SK-N-SH treated with all-trans-retinoic acid at 6 μM for 48 hours (cell line): ENCODE measurements around the gene PHF21B.
"Not testable (repeated sequence)": the region's sequence is repeated elsewhere in the genome, so short reads cannot be mapped to it uniquely, and the experiment has no call there.

Source experiments
- ARNTL ChIP-seq: fragments of 450-650 bp; formaldehyde crosslinking; IDR thresholded peaks from 2 replicates; pipeline ENCODE4 v1.5.0; 2020; ENCODE audit warnings: low read depth, mild to moderate bottlenecking, moderate library complexity, borderline replicate concordance
- OSR1 ChIP-seq: fragments of 250-450 bp; sonication (Bioruptor Pico); IDR thresholded peaks from 2 replicates; pipeline ENCODE4 v1.8.0; 2022; ENCODE audit warnings: moderate library complexity, mild to moderate bottlenecking, inconsistent platforms
- PATZ1 ChIP-seq: fragments of 250-450 bp; sonication (Bioruptor Pico); IDR thresholded peaks from 2 replicates; pipeline ENCODE4 v1.8.0; 2020; ENCODE audit warnings: mild to moderate bottlenecking, moderate library complexity, borderline replicate concordance
- POU6F1 ChIP-seq: fragments of 250-450 bp; sonication (Bioruptor Pico); IDR thresholded peaks from 2 replicates; pipeline ENCODE4 v1.8.0; 2021; ENCODE audit warnings: low read depth, mild to moderate bottlenecking, moderate library complexity, borderline replicate concordance
- RARB ChIP-seq: fragments of 250-450 bp; sonication (Bioruptor Pico); IDR thresholded peaks from 2 replicates; pipeline ENCODE4 v1.8.0; 2021; ENCODE audit warnings: mild to moderate bottlenecking, moderate library complexity
- TSHZ2 ChIP-seq: fragments of 250-450 bp; sonication (Bioruptor Pico); IDR thresholded peaks from 2 replicates; pipeline ENCODE4 v1.5.0; 2020; ENCODE audit warnings: mild to moderate bottlenecking, moderate library complexity
- ZFP3 ChIP-seq: fragments of 250-450 bp; sonication (Bioruptor Pico); IDR thresholded peaks from 2 replicates; pipeline ENCODE4 v1.5.0; 2020; ENCODE audit warnings: mild to moderate bottlenecking, moderate library complexity
- ZNF565 ChIP-seq: fragments of 450-650 bp; formaldehyde crosslinking; conservative IDR thresholded peaks from 2 replicates; pipeline ENCODE4 v1.5.0; 2020; ENCODE audit warnings: low read depth, mild to moderate bottlenecking, moderate library complexity

GRCh38 chr22:44904492-44905152 is 105.2 kb downstream of the PHF21B start:
- TF ChIP-seq TSHZ2, PATZ1, ZNF565, ARNTL, RARB, OSR1, POU6F1, ZFP3 (CRISPR knock-in tag): not testable (repeated sequence)
